HPDE6-E6E7 (cell line): ENCODE measurements around the gene AMZ1.

ENCODE experiments used
- DNase-seq: peaks from one replicate; pipeline ENCODE4 v3.0.0; 2011; ENCODE audit warnings: missing footprints; ENCODE audit errors: extremely low spot score

AMZ1 gene

GRCh38 chr7:2651847-2652735 lies 35.9 kb upstream of the AMZ1 start:
- DNase-seq, result no peak

GRCh38 chr7:2652736-2653060 lies 35.3 kb upstream of the AMZ1 start:
- DNase-seq, result no peak

- no peak for DNase-seq
Observed at GRCh38 chr7:2654059-2654458, 33.9 kb upstream of the AMZ1 start.

GRCh38 chr7:2655870-2656614 lies 32.0 kb upstream of the AMZ1 start:
- DNase-seq, result no peak

- no peak for DNase-seq
Observed at GRCh38 chr7:2657208-2657607, 30.8 kb upstream of the AMZ1 start.

GRCh38 chr7:2657920-2658671 lies 29.9 kb upstream of the AMZ1 start:
- no peak for DNase-seq

- DNase-seq, result no peak
Observed at GRCh38 chr7:2658941-2659340, 29.1 kb upstream of the AMZ1 start.

GRCh38 chr7:2659556-2660358 lies 28.2 kb upstream of the AMZ1 start:
- no peak for DNase-seq

- no peak for DNase-seq
Observed at GRCh38 chr7:2660359-2661095, 27.5 kb upstream of the AMZ1 start.

- DNase-seq, result no peak
Observed at GRCh38 chr7:2661096-2661449, 26.9 kb upstream of the AMZ1 start.

GRCh38 chr7:2661602-2662272 lies 26.3 kb upstream of the AMZ1 start:
- no peak for DNase-seq

- DNase-seq, result no peak
Observed at GRCh38 chr7:2662273-2663120, 25.5 kb upstream of the AMZ1 start.

GRCh38 chr7:2663121-2663886 lies 24.7 kb upstream of the AMZ1 start:
- DNase-seq, result no peak

GRCh38 chr7:2663960-2664359 lies 24.0 kb upstream of the AMZ1 start:
- no peak for DNase-seq

GRCh38 chr7:2665359-2665791 lies 22.6 kb upstream of the AMZ1 start:
- no peak for DNase-seq

GRCh38 chr7:2666155-2666554 lies 21.8 kb upstream of the AMZ1 start:
- no peak for DNase-seq

GRCh38 chr7:2666588-2667250 lies 21.3 kb upstream of the AMZ1 start:
- no peak for DNase-seq

- no peak for DNase-seq
Observed at GRCh38 chr7:2667843-2668242, 20.2 kb upstream of the AMZ1 start.
